ENCODE data around the gene MRPL52. TPM values are rescaled to one million over a fixed set of nuclear protein-coding genes. Genes with fewer than 3 reads are reported as not detected.

MRPL52 gene
- total and polyA plus RNA-seq, 2 of the 13 experiments (the other 11 are each of a cell fraction or from before 2014, with no cell fraction given): 118 to 329 TPM

DNA sequence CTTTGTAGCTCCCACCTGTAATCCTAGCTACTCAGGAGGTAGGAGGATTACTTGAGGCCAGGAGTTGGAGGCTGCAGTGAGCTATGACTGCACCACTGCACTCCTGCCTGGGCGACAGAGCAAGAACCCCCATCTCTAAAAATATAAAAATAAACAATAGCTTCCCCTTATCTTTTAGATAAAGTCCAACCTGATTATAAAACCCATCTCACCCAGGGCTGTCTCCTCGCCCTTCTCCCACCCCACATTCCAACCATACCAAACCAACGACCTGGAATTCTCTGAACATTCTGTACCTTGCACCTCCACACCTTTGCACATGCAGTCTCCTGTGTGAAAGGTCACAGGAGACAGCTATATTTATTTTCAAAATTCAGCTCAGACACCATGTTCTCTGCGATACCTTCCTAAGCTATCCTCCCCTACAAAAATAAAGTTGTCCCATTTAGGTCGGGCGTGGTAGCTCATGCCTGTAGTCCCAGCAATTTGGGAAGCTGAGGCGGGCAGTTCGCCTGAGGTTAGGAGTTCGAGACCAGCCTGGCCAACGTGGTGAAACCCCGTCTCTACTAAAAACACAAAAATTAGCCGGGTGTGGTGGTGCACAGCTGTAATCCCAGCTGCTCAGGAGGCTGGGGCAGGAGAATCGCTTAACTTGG, 22.1 kb upstream of the MRPL52 start (continued):
- TF ChIP-seq ZNF616 (CRISPR knock-in tag; IDR thresholded peaks at IDR 0.05; ENCODE audit: low read depth) (no peak), ZFP36L1 (CRISPR knock-in tag; IDR thresholded peaks at IDR 0.05) (no peak), TBP (CRISPR knock-in tag; IDR thresholded peaks at IDR 0.05) (no peak), ZFP36 (IDR thresholded peaks at IDR 0.05; ENCODE audit: borderline replicate concordance, low read depth, low read length, partially characterized antibody) (no peak), POGZ (CRISPR knock-in tag; IDR thresholded peaks at IDR 0.05) (no peak), SETDB1 (CRISPR knock-in tag; IDR thresholded peaks at IDR 0.05; ENCODE audit: borderline replicate concordance) (no peak), ARID2 (CRISPR knock-in tag; IDR thresholded peaks at IDR 0.05; ENCODE audit: borderline replicate concordance) (no peak), ZBTB8A (CRISPR knock-in tag; IDR thresholded peaks at IDR 0.05; ENCODE audit: borderline replicate concordance, low read depth) (no peak), CBX2 (IDR thresholded peaks at IDR 0.05; ENCODE audit: low read depth, low read length) (no peak), CBX2 (CRISPR knock-in tag; IDR thresholded peaks at IDR 0.05; ENCODE audit: low read depth) (no peak), HHEX (CRISPR knock-in tag; IDR thresholded peaks at IDR 0.05) (peak; percentile 18; the same call in 1 of the 2 replicates), MEF2D (CRISPR knock-in tag; IDR thresholded peaks at IDR 0.05) (peak; percentile 34; the same call in 1 of the 2 replicates), NAIF1 (CRISPR knock-in tag; IDR thresholded peaks at IDR 0.05; ENCODE audit: borderline replicate concordance) (no peak)
- TF ChIP-seq, protein P1, sequence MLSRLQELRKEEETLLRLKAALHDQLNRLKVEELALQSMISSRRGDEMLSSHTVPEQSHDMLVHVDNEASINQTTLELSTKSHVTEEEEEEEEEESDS (CRISPR knock-in tag; IDR thresholded peaks at IDR 0.05; ENCODE audit: borderline replicate concordance): no peak
- TF ChIP-seq, protein P2, sequence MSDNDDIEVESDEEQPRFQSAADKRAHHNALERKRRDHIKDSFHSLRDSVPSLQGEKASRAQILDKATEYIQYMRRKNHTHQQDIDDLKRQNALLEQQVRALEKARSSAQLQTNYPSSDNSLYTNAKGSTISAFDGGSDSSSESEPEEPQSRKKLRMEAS (IDR thresholded peaks at IDR 0.05): peak; percentile 44; the same call in 1 of the 2 replicates
- TF ChIP-seq, protein P3, sequence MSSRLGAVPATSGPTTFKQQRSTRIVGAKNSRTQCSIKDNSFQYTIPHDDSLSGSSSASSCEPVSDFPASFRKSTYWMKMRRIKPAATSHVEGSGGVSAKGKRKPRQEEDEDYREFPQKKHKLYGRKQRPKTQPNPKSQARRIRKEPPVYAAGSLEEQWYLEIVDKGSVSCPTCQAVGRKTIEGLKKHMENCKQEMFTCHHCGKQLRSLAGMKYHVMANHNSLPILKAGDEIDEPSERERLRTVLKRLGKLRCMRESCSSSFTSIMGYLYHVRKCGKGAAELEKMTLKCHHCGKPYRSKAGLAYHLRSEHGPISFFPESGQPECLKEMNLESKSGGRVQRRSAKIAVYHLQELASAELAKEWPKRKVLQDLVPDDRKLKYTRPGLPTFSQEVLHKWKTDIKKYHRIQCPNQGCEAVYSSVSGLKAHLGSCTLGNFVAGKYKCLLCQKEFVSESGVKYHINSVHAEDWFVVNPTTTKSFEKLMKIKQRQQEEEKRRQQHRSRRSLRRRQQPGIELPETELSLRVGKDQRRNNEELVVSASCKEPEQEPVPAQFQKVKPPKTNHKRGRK (CRISPR knock-in tag; IDR thresholded peaks at IDR 0.05): no peak
- TF ChIP-seq, protein P4, sequence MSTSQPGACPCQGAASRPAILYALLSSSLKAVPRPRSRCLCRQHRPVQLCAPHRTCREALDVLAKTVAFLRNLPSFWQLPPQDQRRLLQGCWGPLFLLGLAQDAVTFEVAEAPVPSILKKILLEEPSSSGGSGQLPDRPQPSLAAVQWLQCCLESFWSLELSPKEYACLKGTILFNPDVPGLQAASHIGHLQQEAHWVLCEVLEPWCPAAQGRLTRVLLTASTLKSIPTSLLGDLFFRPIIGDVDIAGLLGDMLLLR (CRISPR knock-in tag; IDR thresholded peaks at IDR 0.05): 0 out of 2 replicates have a peak, but pooled peaks have one; percentile 47
- TF ChIP-seq, protein P5, sequence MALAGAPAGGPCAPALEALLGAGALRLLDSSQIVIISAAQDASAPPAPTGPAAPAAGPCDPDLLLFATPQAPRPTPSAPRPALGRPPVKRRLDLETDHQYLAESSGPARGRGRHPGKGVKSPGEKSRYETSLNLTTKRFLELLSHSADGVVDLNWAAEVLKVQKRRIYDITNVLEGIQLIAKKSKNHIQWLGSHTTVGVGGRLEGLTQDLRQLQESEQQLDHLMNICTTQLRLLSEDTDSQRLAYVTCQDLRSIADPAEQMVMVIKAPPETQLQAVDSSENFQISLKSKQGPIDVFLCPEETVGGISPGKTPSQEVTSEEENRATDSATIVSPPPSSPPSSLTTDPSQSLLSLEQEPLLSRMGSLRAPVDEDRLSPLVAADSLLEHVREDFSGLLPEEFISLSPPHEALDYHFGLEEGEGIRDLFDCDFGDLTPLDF (CRISPR knock-in tag; IDR thresholded peaks at IDR 0.05): no peak
- TF ChIP-seq, protein P6, sequence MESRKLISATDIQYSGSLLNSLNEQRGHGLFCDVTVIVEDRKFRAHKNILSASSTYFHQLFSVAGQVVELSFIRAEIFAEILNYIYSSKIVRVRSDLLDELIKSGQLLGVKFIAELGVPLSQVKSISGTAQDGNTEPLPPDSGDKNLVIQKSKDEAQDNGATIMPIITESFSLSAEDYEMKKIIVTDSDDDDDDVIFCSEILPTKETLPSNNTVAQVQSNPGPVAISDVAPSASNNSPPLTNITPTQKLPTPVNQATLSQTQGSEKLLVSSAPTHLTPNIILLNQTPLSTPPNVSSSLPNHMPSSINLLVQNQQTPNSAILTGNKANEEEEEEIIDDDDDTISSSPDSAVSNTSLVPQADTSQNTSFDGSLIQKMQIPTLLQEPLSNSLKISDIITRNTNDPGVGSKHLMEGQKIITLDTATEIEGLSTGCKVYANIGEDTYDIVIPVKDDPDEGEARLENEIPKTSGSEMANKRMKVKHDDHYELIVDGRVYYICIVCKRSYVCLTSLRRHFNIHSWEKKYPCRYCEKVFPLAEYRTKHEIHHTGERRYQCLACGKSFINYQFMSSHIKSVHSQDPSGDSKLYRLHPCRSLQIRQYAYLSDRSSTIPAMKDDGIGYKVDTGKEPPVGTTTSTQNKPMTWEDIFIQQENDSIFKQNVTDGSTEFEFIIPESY (CRISPR knock-in tag; IDR thresholded peaks at IDR 0.05): no peak
- TF ChIP-seq, protein P7, sequence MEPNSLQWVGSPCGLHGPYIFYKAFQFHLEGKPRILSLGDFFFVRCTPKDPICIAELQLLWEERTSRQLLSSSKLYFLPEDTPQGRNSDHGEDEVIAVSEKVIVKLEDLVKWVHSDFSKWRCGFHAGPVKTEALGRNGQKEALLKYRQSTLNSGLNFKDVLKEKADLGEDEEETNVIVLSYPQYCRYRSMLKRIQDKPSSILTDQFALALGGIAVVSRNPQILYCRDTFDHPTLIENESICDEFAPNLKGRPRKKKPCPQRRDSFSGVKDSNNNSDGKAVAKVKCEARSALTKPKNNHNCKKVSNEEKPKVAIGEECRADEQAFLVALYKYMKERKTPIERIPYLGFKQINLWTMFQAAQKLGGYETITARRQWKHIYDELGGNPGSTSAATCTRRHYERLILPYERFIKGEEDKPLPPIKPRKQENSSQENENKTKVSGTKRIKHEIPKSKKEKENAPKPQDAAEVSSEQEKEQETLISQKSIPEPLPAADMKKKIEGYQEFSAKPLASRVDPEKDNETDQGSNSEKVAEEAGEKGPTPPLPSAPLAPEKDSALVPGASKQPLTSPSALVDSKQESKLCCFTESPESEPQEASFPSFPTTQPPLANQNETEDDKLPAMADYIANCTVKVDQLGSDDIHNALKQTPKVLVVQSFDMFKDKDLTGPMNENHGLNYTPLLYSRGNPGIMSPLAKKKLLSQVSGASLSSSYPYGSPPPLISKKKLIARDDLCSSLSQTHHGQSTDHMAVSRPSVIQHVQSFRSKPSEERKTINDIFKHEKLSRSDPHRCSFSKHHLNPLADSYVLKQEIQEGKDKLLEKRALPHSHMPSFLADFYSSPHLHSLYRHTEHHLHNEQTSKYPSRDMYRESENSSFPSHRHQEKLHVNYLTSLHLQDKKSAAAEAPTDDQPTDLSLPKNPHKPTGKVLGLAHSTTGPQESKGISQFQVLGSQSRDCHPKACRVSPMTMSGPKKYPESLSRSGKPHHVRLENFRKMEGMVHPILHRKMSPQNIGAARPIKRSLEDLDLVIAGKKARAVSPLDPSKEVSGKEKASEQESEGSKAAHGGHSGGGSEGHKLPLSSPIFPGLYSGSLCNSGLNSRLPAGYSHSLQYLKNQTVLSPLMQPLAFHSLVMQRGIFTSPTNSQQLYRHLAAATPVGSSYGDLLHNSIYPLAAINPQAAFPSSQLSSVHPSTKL (CRISPR knock-in tag; IDR thresholded peaks at IDR 0.05): peak; percentile 58

All from HepG2 (cell line).